Thyroid gland (tissue), 4 donors: Measurements from ENCODE around the gene AGPAT2.

Experiments used
- POLR2A ChIP-seq, 2 donors: fragments of 450-650 bp; IDR thresholded peaks; one replicate each; pipeline ENCODE4 v1.6.1; 2017; ENCODE audit warnings: antibody characterized with exemption in 2 of 2, mild to moderate bottlenecking in 2 of 2, moderate library complexity in 1 of 2
- TF ChIP-seq, protein P1 (sequence below), 6 experiments: fragments of 200-600 bp in 3 of 6; fragments of 450-650 bp in 3 of 6; sonication (generic) in 3 of 6; IDR thresholded peaks; one replicate each; pipeline ENCODE4 v1.5.1; 2016 to 2019; ENCODE audit warnings: antibody characterized with exemption in 6 of 6, mild to moderate bottlenecking in 2 of 6, inconsistent platforms in 1 of 6, moderate library complexity in 1 of 6

DNA sequence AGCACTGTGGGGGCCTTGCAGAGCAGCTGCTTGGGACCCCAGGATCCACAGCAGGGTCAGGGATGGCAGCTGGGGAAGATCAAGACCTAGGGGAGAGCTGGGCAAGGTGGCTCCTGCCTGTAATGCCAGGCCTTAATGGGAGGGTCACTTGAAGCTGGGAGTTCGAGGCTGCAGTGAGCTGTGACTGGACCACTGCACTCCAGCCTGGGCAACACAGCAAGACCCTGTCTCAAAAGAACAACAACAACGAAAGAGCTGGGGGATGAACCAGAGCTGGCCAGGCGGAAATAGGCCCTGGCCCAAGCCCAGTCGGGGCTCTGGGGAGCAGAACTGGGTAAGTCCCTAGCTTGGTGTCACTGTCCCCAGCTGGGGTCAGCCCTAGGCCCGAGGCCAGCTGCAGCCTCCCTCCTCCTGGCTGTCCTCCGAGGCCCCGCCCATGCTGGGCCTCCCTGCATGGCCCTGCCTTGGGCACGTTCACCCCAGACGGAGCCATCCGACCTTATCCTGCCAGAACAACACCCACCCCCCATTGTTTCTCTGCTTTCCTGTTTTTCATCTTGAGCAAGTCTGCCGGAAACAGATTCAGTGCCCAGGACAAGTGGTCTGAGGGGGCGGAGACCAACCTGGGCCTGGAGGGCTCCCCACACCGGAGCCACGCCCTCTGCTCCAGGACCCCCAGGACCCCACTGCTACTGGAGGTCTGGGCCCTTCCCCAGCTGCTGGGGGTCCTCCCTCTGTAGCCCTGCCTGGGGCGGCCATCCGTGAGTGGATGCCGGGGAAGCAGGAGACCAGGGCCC, 27.0 kb upstream of the AGPAT2 start:
- no peak for TF ChIP-seq POLR2A (IDR thresholded peaks at IDR 0.05)
- TF ChIP-seq, protein P1, sequence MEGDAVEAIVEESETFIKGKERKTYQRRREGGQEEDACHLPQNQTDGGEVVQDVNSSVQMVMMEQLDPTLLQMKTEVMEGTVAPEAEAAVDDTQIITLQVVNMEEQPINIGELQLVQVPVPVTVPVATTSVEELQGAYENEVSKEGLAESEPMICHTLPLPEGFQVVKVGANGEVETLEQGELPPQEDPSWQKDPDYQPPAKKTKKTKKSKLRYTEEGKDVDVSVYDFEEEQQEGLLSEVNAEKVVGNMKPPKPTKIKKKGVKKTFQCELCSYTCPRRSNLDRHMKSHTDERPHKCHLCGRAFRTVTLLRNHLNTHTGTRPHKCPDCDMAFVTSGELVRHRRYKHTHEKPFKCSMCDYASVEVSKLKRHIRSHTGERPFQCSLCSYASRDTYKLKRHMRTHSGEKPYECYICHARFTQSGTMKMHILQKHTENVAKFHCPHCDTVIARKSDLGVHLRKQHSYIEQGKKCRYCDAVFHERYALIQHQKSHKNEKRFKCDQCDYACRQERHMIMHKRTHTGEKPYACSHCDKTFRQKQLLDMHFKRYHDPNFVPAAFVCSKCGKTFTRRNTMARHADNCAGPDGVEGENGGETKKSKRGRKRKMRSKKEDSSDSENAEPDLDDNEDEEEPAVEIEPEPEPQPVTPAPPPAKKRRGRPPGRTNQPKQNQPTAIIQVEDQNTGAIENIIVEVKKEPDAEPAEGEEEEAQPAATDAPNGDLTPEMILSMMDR (IDR thresholded peaks at IDR 0.05): no peak
